HCT116 (cell line): Measurements from ENCODE around the gene PRR14. TPM values are rescaled to one million over a fixed set of nuclear protein-coding genes. Genes with fewer than 3 reads are reported as not detected.

ENCODE experiments used
- ATAC-seq: fragments of 200-7000 bp; cut with Tn5 transposase; 2 replicates; pipeline ENCODE4 v1.9.1; 2020; ENCODE audit warnings: mild to moderate bottlenecking, moderate library complexity
- BruUV-seq: library from RNA; stranded (reverse); fragments of 400-500 nt; replicated peaks from 2 replicates; lab custom pipeline; 2021; lab: Mats Ljungman, UMichigan
- CTCF ChIA-PET: fragments of 300-600 bp; sonication (Branson Sonifier 250); formaldehyde crosslinking; loops from one replicate; lab custom pipeline; 2021; ENCODE audit warnings: antibody characterized with exemption; lab: Charles Lee
- POLR2A ChIA-PET: fragments of 300-600, 350-600 bp; sonication (Branson Sonifier 250); formaldehyde crosslinking; loops from one replicate; lab custom pipeline; 2021; ENCODE audit warnings: antibody characterized with exemption; lab: Charles Lee
- RAD21 ChIA-PET, 2 experiments: fragments of 300-600 bp; sonication (Branson Sonifier 250); formaldehyde crosslinking; loops; one replicate each; lab custom pipeline; 2023; ENCODE audit warnings: low total read pairs in 2 of 2; ENCODE audit not compliant: uncharacterized antibody in 2 of 2, unreplicated experiment in 2 of 2, low non-redundant PET in 1 of 2; lab: Charles Lee
- DNase-seq: peaks from one replicate; pipeline ENCODE4 v3.0.0-alpha.2; 2010; ENCODE audit warnings: low read depth, low spot score
- H2AFZ ChIP-seq: fragments of 200-600 bp; shearing (Covaris generic), sonication (generic); 2 replicates; pipeline ENCODE4 v1.6.1; 2017; ENCODE audit warnings: low read depth, mixed run types, mixed read lengths, antibody characterized with exemption, low read length; ENCODE audit not compliant: poor library complexity, severe bottlenecking
- H3K27ac ChIP-seq: 2 replicates; pipeline ENCODE4 v1.5.1; 2012; ENCODE audit warnings: low read depth, low read length
- H3K27me3 ChIP-seq: fragments of 200-600 bp; sonication (generic); 2 replicates; pipeline ENCODE4 v1.6.1; 2016; ENCODE audit warnings: mixed run types, low read length, mixed read lengths; ENCODE audit not compliant: insufficient read depth
- H3K36me3 ChIP-seq, 2 experiments: fragments of 200-500 bp in 1 of 2; fragments of 200-600 bp in 1 of 2; sonication (Bioruptor generic) in 1 of 2; sonication (generic) in 1 of 2; 2 replicates each; pipeline versions ENCODE4 v1.5.1 to v1.6.1; 2014 to 2016; ENCODE audit warnings: low read length in 2 of 2, inconsistent platforms in 1 of 2, mixed read lengths in 1 of 2, mixed run types in 1 of 2; ENCODE audit not compliant: insufficient read depth in 2 of 2, control insufficient read depth in 1 of 2
- H3K4me1 ChIP-seq, 2 experiments: fragments of 200-600 bp in 1 of 2; sonication (generic) in 1 of 2; 2 replicates each; pipeline versions ENCODE4 v1.5.1 to v1.6.1; 2012 to 2017; ENCODE audit warnings: low read length in 2 of 2, inconsistent platforms in 1 of 2, mild to moderate bottlenecking in 1 of 2, mixed read lengths in 1 of 2, mixed run types in 1 of 2, moderate library complexity in 1 of 2; ENCODE audit not compliant: insufficient read depth in 2 of 2, control insufficient read depth in 1 of 2
- H3K4me2 ChIP-seq: fragments of 200-600 bp; sonication (generic); 2 replicates; pipeline ENCODE4 v1.6.1; 2017; ENCODE audit warnings: mixed run types, low read length, mixed read lengths
- H3K4me3 ChIP-seq, 2 experiments: fragments of 200-600 bp in 1 of 2; sonication (generic) in 1 of 2; replicated peaks in 1 of 2; 2 replicates each; pipeline ENCODE4 v1.5.1; 2011 to 2016; ENCODE audit warnings: low read length in 2 of 2, control low read depth in 1 of 2, low read depth in 1 of 2, mild to moderate bottlenecking in 1 of 2, mixed read lengths in 1 of 2, mixed run types in 1 of 2
- H3K79me2 ChIP-seq: fragments of 200-600 bp; sonication (generic); 2 replicates; pipeline ENCODE4 v1.6.1; 2017; ENCODE audit warnings: mild to moderate bottlenecking, mixed run types, low read length, moderate library complexity, mixed read lengths; ENCODE audit not compliant: insufficient read depth
- H3K9ac ChIP-seq: fragments of 200-600 bp; sonication (generic); 2 replicates; pipeline ENCODE4 v1.6.1; 2016; ENCODE audit warnings: low read length, mixed read lengths
- H3K9me2 ChIP-seq: fragments of 200-600 bp; sonication (generic), shearing (Covaris generic); 2 replicates; pipeline ENCODE4 v1.6.1; 2017; ENCODE audit warnings: mixed run types, mild to moderate bottlenecking, moderate library complexity; ENCODE audit not compliant: insufficient read depth
- H3K9me3 ChIP-seq, 2 experiments: fragments of 200-500 bp in 1 of 2; fragments of 200-600 bp in 1 of 2; sonication (Bioruptor generic) in 1 of 2; sonication (generic) in 1 of 2; 2 replicates each; pipeline ENCODE4 v1.6.1; 2014 to 2017; ENCODE audit warnings: low read length in 2 of 2, mixed read lengths in 2 of 2, inconsistent platforms in 1 of 2, low read depth in 1 of 2, mild to moderate bottlenecking in 1 of 2, mixed run types in 1 of 2, moderate library complexity in 1 of 2; ENCODE audit not compliant: control insufficient read depth in 1 of 2, insufficient read depth in 1 of 2
- H4K20me1 ChIP-seq: fragments of 200-600 bp; sonication (generic), shearing (Covaris generic); 2 replicates; pipeline ENCODE4 v1.6.1; 2017; ENCODE audit warnings: mixed run types, mild to moderate bottlenecking, moderate library complexity; ENCODE audit not compliant: insufficient read depth
- EGR1 ChIP-seq: IDR thresholded peaks from 2 replicates; pipeline ENCODE4 v1.6.1; 2012; ENCODE audit warnings: low read depth
- EZH2phosphoT487 ChIP-seq: fragments of 200-600 bp; IDR thresholded peaks from 2 replicates; pipeline ENCODE4 v1.6.1; 2018; ENCODE audit warnings: antibody characterized with exemption, borderline replicate concordance
- SRF ChIP-seq: IDR thresholded peaks from 2 replicates; pipeline ENCODE4 v1.6.1; 2012; ENCODE audit warnings: low read depth
- TCF7L2 ChIP-seq: IDR thresholded peaks from 2 replicates; pipeline ENCODE4 v1.7.0; 2011; ENCODE audit warnings: borderline replicate concordance, inconsistent platforms; ENCODE audit not compliant: insufficient read depth, insufficient read length; ENCODE audit errors: extremely low read depth
- ZNF274 ChIP-seq: fragments of 200-500 bp; sonication (Bioruptor generic); IDR thresholded peaks from 2 replicates; pipeline ENCODE4 v1.6.1; 2014; ENCODE audit warnings: mild to moderate bottlenecking, low read depth, low read length, inconsistent platforms
- intact Hi-C: fragments of 100-400 bp; cut with micrococcal nuclease; formaldehyde crosslinking; loops from 2 replicates; pipeline ENCODE4 v1.10.0; 2022
- total RNA-seq: library from RNA; stranded (reverse); gene quantifications from one replicate; pipeline ENCODE4 v1.2.1, GENCODE V29; 2021; ENCODE audit not compliant: unreplicated experiment
- TF ChIP-seq, protein P1 (sequence below), 3 experiments: fragments of 200-600 bp in 1 of 3; sonication (generic) in 1 of 3; IDR thresholded peaks in 2 of 3; conservative IDR thresholded peaks in 1 of 3; 2 replicates each; pipeline ENCODE4 v1.5.1; 2012 to 2017; ENCODE audit warnings: low read depth in 2 of 3, low read length in 2 of 3, antibody characterized with exemption in 1 of 3, borderline replicate concordance in 1 of 3, control low read depth in 1 of 3, mild to moderate bottlenecking in 1 of 3, mixed read lengths in 1 of 3, mixed run types in 1 of 3, moderate library complexity in 1 of 3; ENCODE audit not compliant: insufficient read depth in 1 of 3
- TF ChIP-seq, protein P2 (sequence below): IDR thresholded peaks from 2 replicates; pipeline ENCODE4 v1.6.1; 2011; ENCODE audit warnings: mild to moderate bottlenecking, low read length, moderate library complexity; ENCODE audit not compliant: insufficient replicate concordance; ENCODE audit errors: extremely low read depth

Gene PRR14
- total RNA-seq, 1 experiment from 2014 or later, result 56.2 TPM

GRCh38 chr16:30656388-30656787, 5.6 kb downstream of the PRR14 start:
- no peaks in the 10 kb centered on the region for H3K9me3 ChIP-seq
- no peaks in the 10 kb centered on the region for H3K27me3 ChIP-seq
- POLR2A ChIA-PET, result no interaction called here
- no peaks in the 10 kb centered on the region for H4K20me1 ChIP-seq
- CTCF ChIA-PET, result no interaction called here
- intact Hi-C loops, result no loop called here
- no peak for TF ChIP-seq TCF7L2
- TF ChIP-seq, protein P1, sequence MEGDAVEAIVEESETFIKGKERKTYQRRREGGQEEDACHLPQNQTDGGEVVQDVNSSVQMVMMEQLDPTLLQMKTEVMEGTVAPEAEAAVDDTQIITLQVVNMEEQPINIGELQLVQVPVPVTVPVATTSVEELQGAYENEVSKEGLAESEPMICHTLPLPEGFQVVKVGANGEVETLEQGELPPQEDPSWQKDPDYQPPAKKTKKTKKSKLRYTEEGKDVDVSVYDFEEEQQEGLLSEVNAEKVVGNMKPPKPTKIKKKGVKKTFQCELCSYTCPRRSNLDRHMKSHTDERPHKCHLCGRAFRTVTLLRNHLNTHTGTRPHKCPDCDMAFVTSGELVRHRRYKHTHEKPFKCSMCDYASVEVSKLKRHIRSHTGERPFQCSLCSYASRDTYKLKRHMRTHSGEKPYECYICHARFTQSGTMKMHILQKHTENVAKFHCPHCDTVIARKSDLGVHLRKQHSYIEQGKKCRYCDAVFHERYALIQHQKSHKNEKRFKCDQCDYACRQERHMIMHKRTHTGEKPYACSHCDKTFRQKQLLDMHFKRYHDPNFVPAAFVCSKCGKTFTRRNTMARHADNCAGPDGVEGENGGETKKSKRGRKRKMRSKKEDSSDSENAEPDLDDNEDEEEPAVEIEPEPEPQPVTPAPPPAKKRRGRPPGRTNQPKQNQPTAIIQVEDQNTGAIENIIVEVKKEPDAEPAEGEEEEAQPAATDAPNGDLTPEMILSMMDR (IDR thresholded peaks at IDR 0.05 in 2 of 3, conservative IDR thresholded peaks at IDR 0.05 in 1 of 3; ENCODE audit: borderline replicate concordance in 1 of 3, insufficient read depth in 1 of 3, low read depth in 2 of 3, low read length in 2 of 3), result no peak
- no peak for TF ChIP-seq EZH2phosphoT487
- TF ChIP-seq EGR1, result no peak
- no peak for TF ChIP-seq ZNF274
- TF ChIP-seq, protein P2, sequence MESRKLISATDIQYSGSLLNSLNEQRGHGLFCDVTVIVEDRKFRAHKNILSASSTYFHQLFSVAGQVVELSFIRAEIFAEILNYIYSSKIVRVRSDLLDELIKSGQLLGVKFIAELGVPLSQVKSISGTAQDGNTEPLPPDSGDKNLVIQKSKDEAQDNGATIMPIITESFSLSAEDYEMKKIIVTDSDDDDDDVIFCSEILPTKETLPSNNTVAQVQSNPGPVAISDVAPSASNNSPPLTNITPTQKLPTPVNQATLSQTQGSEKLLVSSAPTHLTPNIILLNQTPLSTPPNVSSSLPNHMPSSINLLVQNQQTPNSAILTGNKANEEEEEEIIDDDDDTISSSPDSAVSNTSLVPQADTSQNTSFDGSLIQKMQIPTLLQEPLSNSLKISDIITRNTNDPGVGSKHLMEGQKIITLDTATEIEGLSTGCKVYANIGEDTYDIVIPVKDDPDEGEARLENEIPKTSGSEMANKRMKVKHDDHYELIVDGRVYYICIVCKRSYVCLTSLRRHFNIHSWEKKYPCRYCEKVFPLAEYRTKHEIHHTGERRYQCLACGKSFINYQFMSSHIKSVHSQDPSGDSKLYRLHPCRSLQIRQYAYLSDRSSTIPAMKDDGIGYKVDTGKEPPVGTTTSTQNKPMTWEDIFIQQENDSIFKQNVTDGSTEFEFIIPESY, result no peak
- no peak for TF ChIP-seq SRF
- BruUV-seq, result no TSS peak
- no peaks in the 10 kb centered on the region for H3K9me2 ChIP-seq
- H3K4me1 ChIP-seq, result peaks cover 20 to 33% of the 10 kb centered on the region in 2 experiments
- RAD21 ChIA-PET, result no interaction called here
- ATAC-seq, result no peak
- no peak overlapping the region for H3K9ac ChIP-seq
- no peak overlapping the region for H3K4me3 ChIP-seq
- H3K36me3 ChIP-seq, result peaks cover 10 to 25% of the 10 kb centered on the region in 2 experiments
- no peak for DNase-seq
- peaks cover 33% of the 10 kb centered on the region for H3K79me2 ChIP-seq
- no peak overlapping the region for H2AFZ ChIP-seq
- H3K27ac ChIP-seq, result peak overlapping the region; percentile 97; the same call in 1 of the 2 replicates
- H3K4me2 ChIP-seq, result no peak overlapping the region
